T-helper 9 cell (primary cell): Measurements from ENCODE around the gene INTS14.
"Not testable (repeated sequence)": the region's sequence is repeated elsewhere in the genome, so short reads cannot be mapped to it uniquely, and the experiment has no call there.

Experiments
- DNase-seq: peaks from one replicate; pipeline ENCODE4 v3.0.0-alpha.2; 2020

Gene INTS14

GRCh38 chr15:65578904-65579728 lies 31.8 kb downstream of the INTS14 start:
- no peak for DNase-seq

- no peak for DNase-seq
Measured at GRCh38 chr15:65577129-65577996, 33.6 kb downstream of the INTS14 start.

GRCh38 chr15:65576664-65577063 lies 34.3 kb downstream of the INTS14 start:
- DNase-seq = no peak

DNA sequence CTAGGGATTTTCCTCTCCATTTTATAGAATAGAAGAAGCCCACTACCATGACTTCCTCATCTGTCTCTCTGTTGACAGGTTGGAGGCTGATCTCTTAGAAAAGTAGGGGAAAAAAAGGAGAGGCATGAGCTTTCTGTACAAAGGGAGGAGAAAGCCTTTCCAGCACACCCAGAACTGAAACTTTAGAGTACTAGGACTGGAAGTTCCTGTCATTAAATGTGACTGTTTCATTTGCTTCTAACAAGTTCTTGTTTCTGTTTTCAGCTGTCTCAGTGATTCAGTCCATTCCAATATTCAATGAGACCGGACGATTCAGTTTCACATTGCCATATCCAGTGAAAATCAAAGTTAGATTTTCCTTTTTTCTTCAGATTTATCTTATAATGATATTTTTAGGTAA lies 39.0 kb downstream of the INTS14 start:
- DNase-seq = no peak

- DNase-seq = no peak
Measured at GRCh38 chr15:65569728-65570127, 41.2 kb downstream of the INTS14 start.

DNA sequence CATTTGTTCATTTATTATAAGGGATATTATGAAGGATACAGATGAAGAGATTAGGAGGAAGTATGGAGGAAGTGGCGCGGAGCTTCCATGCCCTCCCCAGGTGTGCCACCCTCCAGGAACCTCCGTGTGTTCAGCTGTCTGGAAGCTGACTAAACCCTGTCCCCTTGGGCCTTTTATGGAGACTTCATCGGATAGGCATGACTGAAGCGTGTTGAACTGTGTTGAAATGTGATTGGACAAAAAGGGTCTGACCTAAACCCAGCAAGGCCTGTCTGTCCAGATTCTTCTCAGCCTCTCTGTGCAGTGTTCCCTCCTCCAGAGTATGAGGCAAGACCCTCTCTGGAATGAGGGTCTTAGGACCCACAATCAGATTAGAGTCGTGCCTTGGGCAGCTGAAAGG lies 49.0 kb downstream of the INTS14 start:
- DNase-seq = no peak

DNA sequence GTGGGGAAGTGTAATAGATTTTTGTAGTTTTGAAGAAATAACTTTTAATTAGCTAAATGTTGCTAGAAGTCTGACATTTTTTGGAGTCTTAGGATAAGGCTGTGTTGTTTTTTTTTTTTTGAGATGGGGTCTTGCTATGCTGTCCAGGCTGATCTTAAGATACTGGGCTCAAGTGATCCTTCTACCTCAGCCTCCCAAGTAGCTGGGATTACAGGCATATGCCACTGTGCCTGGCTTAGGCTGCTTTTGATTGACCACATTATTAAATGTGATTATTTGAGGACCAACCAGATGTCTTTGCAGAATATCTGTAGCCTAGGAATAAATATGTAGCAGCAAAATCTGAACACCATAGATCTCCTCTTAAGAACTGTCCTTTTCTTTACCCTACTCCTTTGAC lies 51.0 kb downstream of the INTS14 start:
- no peak for DNase-seq

- DNase-seq = no peak
Measured at GRCh38 chr15:65558997-65559760, 51.8 kb downstream of the INTS14 start.

DNA sequence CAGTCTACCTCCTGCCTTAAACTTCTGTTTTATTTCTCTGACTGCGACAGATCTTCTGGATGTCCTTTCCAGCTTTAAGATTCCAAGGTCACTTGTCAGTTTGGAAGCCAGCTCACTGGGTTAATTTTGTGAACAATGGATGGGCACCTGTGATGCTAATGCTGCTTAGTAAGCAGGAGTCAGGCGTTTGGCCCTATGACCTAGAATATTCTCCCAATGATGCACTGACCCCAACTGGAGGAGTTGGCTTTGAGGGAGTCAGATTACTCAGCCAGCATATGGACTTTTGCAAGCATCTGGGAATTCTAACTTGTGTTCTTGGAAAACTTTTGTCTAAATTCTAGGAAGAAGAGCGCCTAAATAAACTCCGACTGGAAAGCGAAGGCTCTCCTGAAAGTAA lies 52.6 kb downstream of the INTS14 start:
- DNase-seq = no peak

DNA sequence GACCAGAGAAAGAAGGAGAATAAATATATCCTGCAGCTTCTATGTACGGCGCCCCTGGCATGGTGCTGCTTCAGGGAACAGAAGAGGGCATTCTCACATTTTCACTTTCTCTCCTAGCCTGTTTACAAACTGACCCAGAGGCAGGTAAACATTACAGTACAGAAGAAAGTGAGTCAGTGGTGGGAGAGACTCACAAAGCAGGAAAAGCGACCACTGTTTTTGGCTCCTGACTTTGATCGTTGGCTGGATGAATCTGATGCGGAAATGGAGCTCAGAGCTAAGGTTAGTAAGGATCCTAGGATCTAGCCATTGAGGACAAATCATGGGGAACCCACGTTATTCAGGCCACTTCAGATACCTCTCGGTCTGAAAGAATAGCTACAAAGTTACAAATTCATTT lies 54.3 kb downstream of the INTS14 start:
- no peak for DNase-seq

DNA sequence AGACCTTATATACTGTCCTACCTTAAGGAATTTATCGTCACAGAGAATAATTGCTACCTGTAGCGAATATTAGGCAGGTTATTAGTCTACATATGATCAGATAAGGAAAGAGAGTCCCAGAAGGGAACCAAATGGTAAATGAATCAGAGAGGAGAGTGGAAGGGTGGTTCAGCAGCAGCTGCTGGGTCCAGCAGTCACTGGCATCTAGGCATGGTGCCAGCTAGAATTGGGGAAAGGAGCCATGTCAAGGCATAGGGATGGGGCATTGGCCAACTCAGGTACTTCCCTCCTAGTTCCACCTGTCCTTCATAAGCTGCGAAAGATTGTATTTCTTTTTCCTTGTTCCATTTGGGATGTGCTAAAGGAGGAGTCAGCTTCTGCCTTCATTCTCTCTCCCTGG lies 57.2 kb downstream of the INTS14 start:
- DNase-seq = no peak

- not testable (repeated sequence) for DNase-seq
Measured at GRCh38 chr15:65552851-65553250, 58.1 kb downstream of the INTS14 start.

DNA sequence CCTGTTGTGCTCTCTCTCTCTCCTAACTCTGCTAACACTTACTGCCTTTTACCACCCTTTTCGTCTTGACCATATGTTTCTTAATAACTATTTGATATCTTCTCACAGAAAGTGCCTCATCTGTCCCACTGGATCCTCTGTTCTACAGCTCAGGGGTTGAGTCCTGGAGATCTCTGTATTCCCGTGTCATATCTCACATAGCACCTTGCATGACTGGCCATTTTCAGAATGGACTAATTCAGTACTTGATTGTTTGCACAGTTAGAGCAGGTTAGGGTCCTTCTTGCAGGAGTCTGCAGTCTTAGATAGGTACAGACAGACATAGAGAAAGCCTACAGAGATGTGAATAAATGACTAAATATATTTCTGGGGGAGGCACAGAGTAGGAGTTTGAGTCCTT lies 59.7 kb downstream of the INTS14 start:
- DNase-seq = no peak

DNA sequence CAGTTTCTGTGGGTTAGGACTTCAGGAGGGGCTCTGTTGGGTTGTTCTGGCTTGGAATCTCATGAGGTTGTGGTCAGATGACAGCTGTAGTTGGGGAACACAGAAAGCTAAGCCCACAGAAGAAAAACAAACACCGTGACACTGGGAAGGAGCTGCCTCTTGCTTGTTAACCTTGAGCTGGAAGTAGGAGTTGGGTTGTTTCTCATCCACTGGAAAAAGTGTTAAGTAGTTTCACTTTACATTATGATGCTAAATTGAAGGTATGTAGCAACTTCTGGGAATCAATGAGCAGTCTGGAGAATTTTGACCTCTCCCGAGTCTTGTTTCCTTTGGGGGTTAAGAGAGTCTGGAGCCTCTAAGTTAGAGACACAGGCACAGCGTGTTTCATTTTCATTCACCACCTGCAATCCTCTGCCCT lies 60.2 kb downstream of the INTS14 start:
- DNase-seq = no peak

DNA sequence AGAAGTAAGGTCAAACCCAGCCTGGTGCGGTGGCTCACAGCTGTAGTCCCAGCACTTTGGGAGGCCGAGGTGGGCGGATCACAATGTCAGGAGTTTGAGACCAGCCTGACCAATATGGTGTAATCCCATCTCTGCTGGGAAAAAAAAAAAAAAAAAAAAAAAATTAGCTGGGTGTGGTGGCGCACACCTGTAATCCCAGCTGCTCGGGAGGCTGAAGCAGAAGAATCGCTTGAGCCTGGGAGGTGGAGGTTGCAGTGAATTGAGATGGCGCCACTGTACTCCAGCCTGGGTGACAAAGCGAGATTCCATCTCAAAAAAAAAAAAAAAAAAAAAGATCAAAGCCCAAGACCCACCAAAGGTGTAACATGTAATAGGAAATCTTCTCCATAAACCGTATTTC lies 61.6 kb downstream of the INTS14 start:
- DNase-seq = not testable (repeated sequence)

DNA sequence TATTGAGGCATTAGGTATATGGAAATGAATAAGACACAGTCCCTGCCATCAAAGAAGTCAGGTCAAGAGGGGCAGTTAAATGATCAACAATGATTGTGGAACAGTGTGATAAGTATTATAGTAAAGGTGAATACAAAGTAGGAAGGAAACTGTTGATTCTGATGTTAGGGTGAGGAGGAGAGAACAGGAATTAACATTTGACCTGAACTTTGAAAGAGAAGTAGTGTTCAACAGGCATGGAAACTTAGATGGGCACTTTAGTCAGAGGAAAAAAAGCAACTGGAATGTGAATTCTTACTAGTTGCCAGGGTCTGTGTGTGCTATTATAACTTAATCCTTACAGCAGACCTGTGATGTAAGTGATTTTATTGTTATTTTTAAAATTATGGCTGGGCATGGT lies 63.1 kb downstream of the INTS14 start:
- no peak for DNase-seq

DNA sequence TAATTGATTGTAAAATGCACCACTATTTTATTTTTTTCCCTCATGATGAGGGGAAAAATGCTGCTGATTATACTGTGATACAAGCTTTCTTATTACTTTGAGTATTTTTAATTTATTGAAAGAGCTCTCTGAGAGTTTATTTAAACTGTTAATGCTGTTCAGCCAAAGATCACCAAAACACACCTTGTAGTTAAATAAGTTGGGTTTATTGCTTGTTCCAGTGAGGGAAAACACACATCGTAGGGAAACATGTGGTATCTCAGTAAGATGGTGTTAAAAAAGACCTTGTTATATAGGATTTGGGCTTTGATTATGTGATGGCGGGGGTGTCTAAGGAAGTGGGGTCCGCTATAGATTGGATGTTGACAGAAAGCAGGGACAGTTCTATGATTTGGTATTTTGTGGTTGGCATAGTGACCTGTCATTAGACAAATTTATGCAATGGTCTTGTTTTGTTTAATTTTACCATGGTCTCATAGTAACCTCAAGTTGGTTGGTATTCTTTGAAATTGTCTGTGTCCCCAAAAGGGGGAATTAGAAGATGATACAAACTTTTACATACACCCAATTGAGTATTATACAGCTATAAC lies 69.6 kb downstream of the INTS14 start:
- DNase-seq = no peak

DNA sequence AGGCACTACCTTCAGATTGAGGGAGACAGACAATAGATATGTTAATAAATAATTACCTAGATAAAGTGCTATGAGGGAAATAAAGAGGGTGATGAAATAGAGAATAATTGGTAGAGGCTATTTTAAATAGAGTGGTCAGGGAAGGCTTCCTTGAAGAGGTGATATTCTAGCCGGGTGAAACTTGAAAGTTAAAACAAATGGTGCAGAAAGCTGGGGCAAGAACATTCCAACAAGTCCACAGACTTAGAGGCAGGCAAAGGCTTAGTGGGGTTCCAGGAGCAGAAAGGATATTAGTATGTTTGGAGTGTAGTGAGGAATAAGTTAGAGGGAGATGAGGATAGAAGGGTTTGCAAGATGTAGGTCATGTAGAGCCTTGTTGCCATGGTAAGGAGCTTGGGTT lies 70.6 kb downstream of the INTS14 start:
- no peak for DNase-seq

DNA sequence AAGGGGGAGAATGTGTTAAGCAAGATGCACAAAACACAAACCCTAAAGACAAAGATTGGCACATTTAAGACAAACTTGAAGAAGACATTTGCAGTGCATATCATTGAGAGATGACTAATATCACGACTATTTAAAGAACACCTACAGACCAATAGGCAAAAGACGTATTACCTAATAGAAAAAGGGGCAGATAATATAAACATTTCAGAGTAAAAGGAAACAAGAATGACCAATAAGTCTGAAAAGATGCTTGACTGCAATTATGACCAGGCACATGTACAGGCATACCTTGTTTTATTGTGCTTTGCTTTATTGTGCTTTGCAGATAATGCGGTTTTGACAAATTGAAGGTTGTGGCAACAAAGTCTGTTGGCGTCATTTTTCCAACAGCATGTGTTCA lies 75.7 kb downstream of the INTS14 start:
- no peak for DNase-seq

DNA sequence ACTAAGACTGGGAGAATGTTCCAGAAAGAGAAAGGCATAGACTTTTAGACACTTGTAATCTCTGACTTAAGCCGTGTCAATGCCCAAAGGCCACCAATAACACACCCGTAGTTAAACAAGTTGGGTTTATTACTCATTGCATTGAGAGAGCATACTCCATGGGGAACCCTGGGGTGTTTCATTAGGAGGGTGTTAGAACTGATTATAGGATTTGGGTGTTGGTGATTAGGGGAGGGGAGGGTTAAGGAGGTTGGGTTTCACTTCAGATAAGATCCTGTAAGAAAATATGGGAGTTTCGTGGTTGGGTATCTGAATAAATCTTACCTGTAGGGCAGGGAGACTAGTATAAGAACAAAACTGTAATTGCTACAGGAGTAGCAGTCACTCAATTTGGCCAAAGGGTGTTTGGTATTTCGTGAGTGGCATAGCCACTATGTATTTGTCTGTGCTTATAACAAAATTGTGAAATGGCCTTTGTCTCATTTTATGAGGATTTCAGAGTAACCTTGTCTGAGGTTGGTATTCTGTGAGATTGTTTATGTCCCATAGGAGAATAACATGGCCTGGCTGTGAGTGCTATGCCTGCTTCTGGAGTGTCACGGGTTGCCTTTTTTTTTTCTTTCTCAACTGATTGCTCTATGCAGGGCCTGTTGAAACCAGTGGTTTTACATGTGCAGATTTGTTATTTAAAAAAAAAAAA lies 77.7 kb downstream of the INTS14 start:
- DNase-seq = no peak

DNA sequence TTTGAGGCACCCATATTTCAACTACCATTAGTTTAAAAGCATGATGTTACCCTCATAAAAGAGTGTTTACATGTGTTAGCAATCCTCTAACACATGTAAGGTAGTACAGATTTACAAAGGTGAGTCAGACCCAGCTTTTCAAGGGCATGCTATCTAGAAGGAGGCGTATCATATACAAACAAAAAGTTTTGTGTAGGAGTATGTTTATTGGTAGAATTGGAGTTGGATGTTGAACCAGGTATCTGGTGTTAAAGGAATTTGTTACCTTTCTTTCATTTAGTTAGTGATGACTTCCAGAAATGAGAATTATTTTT lies 78.2 kb downstream of the INTS14 start:
- DNase-seq = no peak

GRCh38 chr15:65530318-65531111 lies 80.4 kb downstream of the INTS14 start, which contains the start of gene HACD3:
TSS of gene HACD3 (plus strand) at chr15:65530463. CDS start at chr15:65530632, 169 bp downstream.
- peak; percentile 87 for DNase-seq
